Osteoblast (primary cell): ENCODE results near the gene KRT73. TPM values are rescaled to one million over a fixed set of nuclear protein-coding genes. Genes with fewer than 3 reads are reported as not detected.

Experiments
- DNase-seq: peaks from one replicate; pipeline ENCODE4 v3.0.0; 2011; ENCODE audit warnings: low spot score, mixed read lengths; ENCODE audit not compliant: insufficient read length; ENCODE audit errors: missing footprints
- H2AFZ ChIP-seq: 2 replicates; pipeline ENCODE4 v1.6.0; 2011; ENCODE audit warnings: mild to moderate bottlenecking, low read length
- H3K27ac ChIP-seq: 2 replicates; pipeline ENCODE4 v1.5.1; 2011; ENCODE audit warnings: mild to moderate bottlenecking, low read depth, low read length, moderate library complexity
- H3K27me3 ChIP-seq: 2 replicates; pipeline ENCODE4 v1.6.0; 2012; ENCODE audit warnings: mild to moderate bottlenecking, control low read depth, inconsistent platforms, low read length, moderate library complexity; ENCODE audit not compliant: insufficient read depth
- H3K36me3 ChIP-seq: 2 replicates; pipeline ENCODE4 v1.5.1; 2011; ENCODE audit warnings: mild to moderate bottlenecking, low read length, control low read depth, moderate library complexity; ENCODE audit not compliant: insufficient read depth
- H3K4me1 ChIP-seq: 2 replicates; pipeline ENCODE4 v1.5.1; 2011; ENCODE audit warnings: mild to moderate bottlenecking, low read length, control low read depth, moderate library complexity; ENCODE audit not compliant: insufficient read depth
- H3K4me2 ChIP-seq: 2 replicates; pipeline ENCODE4 v1.6.0; 2011; ENCODE audit warnings: mild to moderate bottlenecking, low read length; ENCODE audit not compliant: insufficient read depth
- H3K4me3 ChIP-seq: fragments of 200-600 bp; sonication (generic); 3 replicates; pipeline ENCODE4 v1.5.1; 2012; ENCODE audit warnings: mild to moderate bottlenecking, low read length, inconsistent platforms; ENCODE audit not compliant: insufficient read depth
- H3K79me2 ChIP-seq: 2 replicates; pipeline ENCODE4 v1.6.0; 2012; ENCODE audit warnings: mild to moderate bottlenecking, low read length, control low read depth, inconsistent platforms; ENCODE audit not compliant: insufficient read depth
- H3K9me3 ChIP-seq: 2 replicates; pipeline ENCODE4 v1.5.1; 2011; ENCODE audit warnings: low read depth, low read length, control low read depth
- H4K20me1 ChIP-seq: 2 replicates; pipeline ENCODE4 v1.6.0; 2012; ENCODE audit warnings: mild to moderate bottlenecking, low read length, control low read depth; ENCODE audit not compliant: insufficient read depth
- CTCF ChIP-seq: IDR thresholded peaks from 2 replicates; pipeline ENCODE4 v1.5.1; 2011; ENCODE audit warnings: mild to moderate bottlenecking, low read depth, low read length, moderate library complexity; ENCODE audit errors: extremely low read depth
- total RNA-seq: library from RNA; depleted of rRNA; stranded (reverse); fragments of >200 nt; gene quantifications from 2 replicates; pipeline ENCODE4 v1.2.3, GENCODE V29; 2012

Gene KRT73
- total RNA-seq, 1 donor = not detected

- Histone ChIP-seq H3K27me3 (peaks cover 19% of the 10 kb centered on the region), H2AFZ (no peak overlapping the region), H3K36me3 (no peaks in the 10 kb centered on the region)
Observed at GRCh38 chr12:52614381-52615207, 3.8 kb downstream of the KRT73 start.

DNA sequence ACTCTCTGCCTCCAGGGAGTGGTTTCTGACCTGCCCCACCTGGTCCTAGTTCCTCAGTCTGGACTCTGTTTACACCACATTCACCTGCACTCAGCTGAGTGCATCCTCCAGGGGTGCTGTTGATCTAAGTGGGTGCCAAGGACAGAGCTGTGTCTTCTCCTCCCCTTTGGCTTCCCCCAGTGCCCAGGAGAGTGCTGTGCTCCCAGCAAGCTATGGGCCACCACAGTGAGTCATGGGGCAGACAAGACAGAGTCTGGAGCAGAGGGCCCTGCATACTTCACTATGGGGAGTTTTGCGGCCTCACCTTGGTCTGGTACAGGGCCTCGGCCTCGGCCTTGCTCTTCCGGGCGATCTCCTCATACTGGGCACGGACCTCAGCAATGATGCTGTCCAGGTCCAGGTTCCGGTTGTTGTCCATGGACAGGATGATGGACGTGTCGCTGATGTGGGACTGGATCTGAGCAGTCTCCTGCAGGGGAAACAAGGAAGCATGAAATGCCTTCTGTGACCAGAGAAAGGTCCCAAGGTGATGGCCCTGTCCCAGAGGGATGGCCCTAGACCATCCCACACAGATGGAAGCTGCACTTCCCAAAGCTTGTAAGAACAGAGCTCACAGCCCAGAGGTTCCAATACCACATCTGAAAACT is 4.9 kb downstream of the KRT73 start:
- H3K9me3 ChIP-seq = no peaks in the 10 kb centered on the region
- H3K36me3 ChIP-seq = no peaks in the 10 kb centered on the region
- no peak overlapping the region for H3K4me3 ChIP-seq
- peaks cover 3% of the 10 kb centered on the region for H3K4me1 ChIP-seq
- H3K4me2 ChIP-seq = no peak overlapping the region
- H3K79me2 ChIP-seq = no peaks in the 10 kb centered on the region
- TF ChIP-seq CTCF = no peak
- H3K27ac ChIP-seq = no peak overlapping the region
- H3K27me3 ChIP-seq = peaks cover 27% of the 10 kb centered on the region
- no peak for DNase-seq
- H2AFZ ChIP-seq = no peak overlapping the region
- no peaks in the 10 kb centered on the region for H4K20me1 ChIP-seq

More at GRCh38 chr12:52614381-52615207, 3.8 kb downstream of the KRT73 start:
- no peak for TF ChIP-seq CTCF
- Histone ChIP-seq H3K4me3 (no peak overlapping the region), H3K27ac (no peak overlapping the region), H3K79me2 (no peaks in the 10 kb centered on the region), H3K4me2 (no peak overlapping the region), H3K4me1 (peaks cover 3% of the 10 kb centered on the region), H3K9me3 (no peaks in the 10 kb centered on the region), H4K20me1 (no peaks in the 10 kb centered on the region)
- DNase-seq = no peak

DNA sequence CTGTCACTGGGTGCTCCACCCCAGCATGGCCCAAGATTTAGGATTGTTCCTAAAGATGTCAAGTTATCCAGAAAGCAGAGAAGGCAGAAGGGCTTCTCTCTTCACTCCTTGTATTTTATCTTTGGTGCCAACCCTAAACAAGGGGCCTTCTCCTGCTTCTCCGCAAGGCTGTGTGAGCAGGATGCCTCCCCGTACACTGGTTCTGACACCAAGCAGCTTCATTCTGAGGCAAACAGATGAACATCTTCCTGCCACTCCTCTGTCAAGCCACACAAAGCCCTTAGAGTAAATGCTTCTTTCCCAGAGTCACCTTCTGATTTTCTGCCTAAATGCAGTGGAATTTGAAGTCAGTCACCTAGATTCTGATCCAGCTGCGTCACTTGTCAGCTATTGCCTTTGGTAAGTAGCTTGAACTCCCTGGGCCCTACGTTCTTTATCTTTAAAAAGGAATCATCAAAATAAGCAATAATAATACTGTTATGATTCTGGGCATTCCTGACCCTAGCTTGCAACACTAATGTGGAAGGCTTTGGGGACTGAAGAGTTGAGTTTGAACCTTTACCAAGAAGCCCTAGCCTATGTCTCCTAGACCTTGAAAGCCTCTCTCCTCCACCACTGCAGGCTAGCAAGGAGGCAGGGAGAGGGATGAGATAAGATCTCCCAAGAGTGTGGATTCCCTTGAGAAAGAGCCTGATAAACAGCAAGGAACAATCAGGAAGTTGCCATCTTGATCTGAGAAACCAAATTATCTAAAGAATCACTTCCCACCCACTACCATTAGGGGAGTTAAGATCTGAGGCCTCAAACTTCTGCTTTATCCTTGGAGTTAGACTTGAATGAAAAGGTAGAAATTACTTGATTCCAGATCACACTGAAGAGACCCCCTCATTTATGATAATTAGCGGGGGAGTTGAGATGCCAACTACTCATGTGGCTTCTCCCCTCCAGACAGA is 5.7 kb downstream of the KRT73 start:
- H3K36me3 ChIP-seq = no peaks in the 10 kb centered on the region
- H3K4me2 ChIP-seq = no peak overlapping the region
- no peak overlapping the region for H3K27ac ChIP-seq
- H3K79me2 ChIP-seq = no peaks in the 10 kb centered on the region
- no peak overlapping the region for H2AFZ ChIP-seq
- no peak for DNase-seq
- no peak overlapping the region for H3K4me3 ChIP-seq
- TF ChIP-seq CTCF = no peak
- H3K27me3 ChIP-seq = peaks cover 33% of the 10 kb centered on the region
- H3K9me3 ChIP-seq = no peaks in the 10 kb centered on the region
- no peaks in the 10 kb centered on the region for H4K20me1 ChIP-seq
- H3K4me1 ChIP-seq = peaks cover 3% of the 10 kb centered on the region
